A549 treated with CORT108297 at 1 μM for 4 hours (cell line): ENCODE measurements around the gene DTWD1. TPM values are rescaled to one million over a fixed set of nuclear protein-coding genes. Genes with fewer than 3 reads are reported as not detected.

Source experiments
- total RNA-seq: library from RNA; stranded (reverse); fragments of 200-300 nt; extraction: Qiagen RNA extraction; gene quantifications from 5 replicates; pipeline ENCODE4 v1.2.3, GENCODE V29; 2022

Gene DTWD1, protein sequence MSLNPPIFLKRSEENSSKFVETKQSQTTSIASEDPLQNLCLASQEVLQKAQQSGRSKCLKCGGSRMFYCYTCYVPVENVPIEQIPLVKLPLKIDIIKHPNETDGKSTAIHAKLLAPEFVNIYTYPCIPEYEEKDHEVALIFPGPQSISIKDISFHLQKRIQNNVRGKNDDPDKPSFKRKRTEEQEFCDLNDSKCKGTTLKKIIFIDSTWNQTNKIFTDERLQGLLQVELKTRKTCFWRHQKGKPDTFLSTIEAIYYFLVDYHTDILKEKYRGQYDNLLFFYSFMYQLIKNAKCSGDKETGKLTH
- 14.3 to 16.3 TPM (median 15.5 TPM) in 5 replicates for total RNA-seq

DNA sequence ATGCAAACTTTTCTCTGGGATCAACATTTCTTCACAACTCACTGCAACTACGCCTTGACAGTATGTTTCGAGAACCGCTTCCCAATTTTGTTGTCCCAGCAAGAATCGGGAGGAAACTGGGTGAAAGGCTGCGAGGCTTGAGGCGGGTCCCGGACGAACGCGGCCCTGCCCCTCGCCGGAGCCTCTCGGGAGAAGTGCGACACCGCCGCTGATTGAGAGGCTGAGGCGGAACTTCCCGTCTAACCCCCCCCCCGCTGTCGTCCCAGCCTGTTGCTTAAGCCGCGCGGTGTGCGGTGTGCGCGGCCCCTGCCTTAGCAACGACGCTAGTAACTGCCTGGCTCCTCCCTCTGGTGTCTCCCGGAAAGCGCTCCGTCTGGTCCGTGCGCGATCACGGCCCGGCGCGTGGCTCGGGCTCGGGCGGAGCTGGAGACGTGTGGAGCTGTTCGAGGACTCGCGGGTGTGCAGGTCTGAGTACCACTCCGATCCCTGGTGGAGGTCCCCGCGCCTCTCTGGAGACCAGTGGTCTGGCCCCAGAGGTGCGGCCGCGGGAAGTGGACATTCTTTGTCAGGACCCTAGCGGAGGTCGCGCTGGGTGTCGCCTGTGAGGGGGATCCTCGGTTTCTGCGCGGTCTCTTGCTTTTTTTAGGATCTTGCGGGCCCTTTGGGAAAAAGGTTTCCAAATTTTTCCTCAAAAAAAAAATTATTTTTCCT lies at the start of gene DTWD1, which contains the start of gene FAM227B:
Gene DTWD1 (plus strand): TSS at position 391 of the 711 bp plus-strand sequence. CDS start 4,120 bp downstream, outside the sequence.
Gene FAM227B (minus strand): TSS at position 161 of the 711 bp plus-strand sequence. CDS start 5,647 bp downstream, outside the sequence.

Other genes starting within 250 kb of the DTWD1 start
- gene FGF7, start 197.8 kb upstream of the DTWD1 start, total RNA-seq = not detected in 5 replicates
- gene FAM227B, start 230 bp upstream of the DTWD1 start, total RNA-seq = 0.44 to 1.1 TPM (median 0.82 TPM) in 5 replicates